CD4-positive, CD25-positive, alpha-beta regulatory T cell (primary cell): Measurements from ENCODE around the gene FAM20C. TPM values are rescaled to one million over a fixed set of nuclear protein-coding genes. Genes with fewer than 3 reads are reported as not detected.

ENCODE experiments used
- ATAC-seq, 2 donors: fragments of 150-1000 bp; cut with Tn5 transposase; one replicate each; pipeline ENCODE4 v1.10.0; 2021; ENCODE audit warnings: low read depth in 2 of 2, moderate number of reproducible peaks in 2 of 2, moderate library complexity in 1 of 2
- DNase-seq, 3 donors: peaks; one replicate each; pipeline versions ENCODE4 v3.0.0 to v3.0.0-alpha.2; 2012 to 2022; ENCODE audit warnings: mixed read lengths in 1 of 3
- H3K27ac ChIP-seq: one replicate; pipeline ENCODE4 v1.7.0; 2013; ENCODE audit warnings: mild to moderate bottlenecking, low read length; ENCODE audit not compliant: insufficient read depth, poor library complexity, severe bottlenecking
- H3K27me3 ChIP-seq: one replicate; pipeline ENCODE4 v1.7.0; 2013; ENCODE audit warnings: low read length; ENCODE audit not compliant: control insufficient read depth, insufficient read depth
- H3K36me3 ChIP-seq: one replicate; pipeline ENCODE4 v1.7.0; 2013; ENCODE audit warnings: mild to moderate bottlenecking, low read length, moderate library complexity; ENCODE audit not compliant: control insufficient read depth, insufficient read depth
- H3K4me1 ChIP-seq: 2 replicates; pipeline ENCODE4 v1.7.0; 2013; ENCODE audit warnings: mild to moderate bottlenecking, low read length; ENCODE audit not compliant: insufficient read depth, control insufficient read depth, poor library complexity, severe bottlenecking
- H3K4me3 ChIP-seq: one replicate; pipeline ENCODE4 v1.7.0; 2013; ENCODE audit warnings: low read depth, mild to moderate bottlenecking, low read length, moderate library complexity
- H3K9me3 ChIP-seq, 2 experiments: 1 replicate in 1 of 2; 2 replicates in 1 of 2; pipeline ENCODE4 v1.7.0; 2013; ENCODE audit warnings: low read length in 2 of 2, mild to moderate bottlenecking in 1 of 2, moderate library complexity in 1 of 2; ENCODE audit not compliant: control insufficient read depth in 2 of 2
- H3K27ac Mint-ChIP-seq, 3 donors: one replicate each; pipeline ENCODE4 v1.8.0; 2020 to 2022; ENCODE audit warnings: mild to moderate bottlenecking in 3 of 3, mixed read lengths in 3 of 3, moderate library complexity in 2 of 3
- H3K27me3 Mint-ChIP-seq: one replicate; pipeline ENCODE4 v1.8.0; 2022; ENCODE audit warnings: mild to moderate bottlenecking, mixed read lengths
- H3K36me3 Mint-ChIP-seq: one replicate; pipeline ENCODE4 v1.8.0; 2020; ENCODE audit warnings: mixed read lengths
- H3K4me1 Mint-ChIP-seq, 4 donors: one replicate each; pipeline ENCODE4 v1.8.0; 2020 to 2022; ENCODE audit warnings: mixed read lengths in 4 of 4, mild to moderate bottlenecking in 1 of 4
- H3K4me3 Mint-ChIP-seq, 4 donors: one replicate each; pipeline ENCODE4 v1.8.0; 2020 to 2022; ENCODE audit warnings: mild to moderate bottlenecking in 4 of 4, mixed read lengths in 4 of 4, moderate library complexity in 3 of 4
- H3K9me3 Mint-ChIP-seq, 7 donors: one replicate each; pipeline ENCODE4 v1.8.0; 2020 to 2022; ENCODE audit warnings: mixed read lengths in 7 of 7, mild to moderate bottlenecking in 3 of 7, moderate library complexity in 2 of 7
- polyA plus RNA-seq, 4 donors: library from polyadenylated mRNA; unstranded; fragments of 300-500 nt; fragmentation: Illumina TruSeq; gene quantifications; one replicate each; pipeline ENCODE4 v1.2.3, GENCODE V29; 2021
- total RNA-seq: library from RNA; stranded (reverse); gene quantifications from one replicate; pipeline ENCODE4 v1.2.3, GENCODE V29; 2022

The FAM20C gene
- total and polyA plus RNA-seq, 5 donors from 2014 or later = not detected

- Mint-ChIP-seq H3K27me3 (peaks cover 4% of the 10 kb centered on the region), H3K36me3 (peaks cover 3% of the 10 kb centered on the region), H3K4me1 (peaks cover 0 to 23% (median 11%) of the 10 kb centered on the region in 4 donors), H3K27ac (peak overlapping the region; percentile 97 to 100 (median 98)), H3K4me3 (peak overlapping the region; percentile 89 to 94 (median 91)), H3K9me3 (peaks cover 0 to 1% (median 0%) of the 10 kb centered on the region in 7 donors)
- H3K27me3 ChIP-seq = no peaks in the 10 kb centered on the region
- no peaks in the 10 kb centered on the region for H3K36me3 ChIP-seq
- H3K27ac ChIP-seq = peak overlapping the region; percentile 92
- peak in 2 of 3 donors; percentile 23 to 51 for DNase-seq
- no peaks in the 10 kb centered on the region for H3K9me3 ChIP-seq
- H3K4me3 ChIP-seq = peak overlapping the region; percentile 78
- peaks cover 9% of the 10 kb centered on the region for H3K4me1 ChIP-seq
- peak in 1 of 2 donors; percentile 1 for ATAC-seq
These were observed 42.4 kb upstream of the FAM20C start for GRCh38 chr7:149791-150636.

DNA sequence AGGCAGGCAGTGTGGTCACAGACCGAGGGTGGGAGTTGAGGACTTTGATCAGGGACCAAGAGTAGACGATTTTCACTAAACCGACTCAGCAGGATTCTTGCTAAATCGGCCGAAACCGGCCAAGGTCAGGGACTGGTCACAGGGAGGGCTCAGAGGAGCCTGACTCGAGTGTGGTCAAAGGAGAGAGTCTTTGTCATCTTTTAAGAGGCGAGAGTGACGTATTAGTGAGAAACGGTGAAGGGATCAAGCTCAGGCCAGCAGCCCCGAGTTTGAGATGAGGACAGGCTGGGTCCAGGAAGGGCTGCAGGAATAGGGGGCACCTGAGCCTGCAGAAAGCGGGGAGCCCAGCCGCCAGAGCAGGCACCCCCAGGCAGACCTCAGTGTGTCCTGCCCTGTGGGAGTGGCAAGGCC, 41.6 kb upstream of the FAM20C start:
- Histone ChIP-seq H3K36me3 (no peaks in the 10 kb centered on the region), H3K27me3 (no peaks in the 10 kb centered on the region), H3K4me3 (no peak overlapping the region), H3K27ac (no peak overlapping the region), H3K9me3 (no peaks in the 10 kb centered on the region), H3K4me1 (peaks cover 9% of the 10 kb centered on the region)
- peaks cover 3% of the 10 kb centered on the region for H3K36me3 Mint-ChIP-seq
- H3K4me3 Mint-ChIP-seq = peak overlapping the region; percentile 82 to 94 (median 91)
- H3K9me3 Mint-ChIP-seq = peaks cover 0 to 1% (median 0%) of the 10 kb centered on the region in 7 donors
- DNase-seq (no peak), ATAC-seq (no peak)
- H3K27ac Mint-ChIP-seq = peak overlapping the region in 2 of 3 donors; percentile 67 to 78
- H3K4me1 Mint-ChIP-seq = peaks cover 0 to 25% (median 12%) of the 10 kb centered on the region in 4 donors
- peaks cover 3% of the 10 kb centered on the region for H3K27me3 Mint-ChIP-seq

DNA sequence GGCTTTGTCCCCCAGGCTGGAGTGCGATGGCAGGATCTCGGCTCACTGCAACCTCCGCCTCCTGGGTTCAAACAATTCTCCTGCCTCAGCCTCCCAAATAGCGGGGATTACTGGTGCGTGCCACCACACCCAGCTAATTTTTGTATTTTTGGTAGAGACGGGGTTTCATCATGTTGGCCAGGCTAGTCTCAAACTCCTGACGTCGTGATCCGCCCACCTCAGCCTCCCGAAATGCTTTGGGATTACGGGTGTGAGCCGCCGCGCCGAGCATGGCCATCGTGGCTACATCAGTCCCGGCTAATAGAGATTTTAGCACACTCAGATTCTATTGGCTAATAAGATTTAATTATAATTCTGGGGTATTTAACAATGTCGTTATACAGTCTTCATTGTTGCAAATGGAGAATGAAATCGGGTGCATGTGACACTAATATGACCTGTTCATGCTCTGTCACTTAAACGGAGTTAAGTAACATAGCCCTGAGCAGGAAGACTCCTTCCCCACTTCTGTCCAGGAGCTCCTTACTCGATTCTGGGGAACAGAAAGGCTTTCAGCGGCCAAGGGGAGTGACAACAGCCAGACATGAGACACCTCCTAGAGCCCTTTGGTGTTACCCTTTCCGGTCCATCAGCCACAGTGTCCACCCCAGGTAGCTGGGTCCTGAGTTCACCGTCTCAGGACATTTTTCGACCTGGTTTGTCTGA, 40.9 kb upstream of the FAM20C start:
- Histone ChIP-seq H3K27me3 (no peaks in the 10 kb centered on the region), H3K9me3 (no peaks in the 10 kb centered on the region), H3K4me1 (peaks cover 9% of the 10 kb centered on the region), H3K27ac (no peak overlapping the region), H3K4me3 (no peak overlapping the region), H3K36me3 (no peaks in the 10 kb centered on the region)
- ATAC-seq = no peak
- H3K27me3 Mint-ChIP-seq = no peaks in the 10 kb centered on the region
- peaks cover 3% of the 10 kb centered on the region for H3K36me3 Mint-ChIP-seq
- peak overlapping the region in 3 of 4 donors; percentile 8 to 66 (median 58) for H3K4me3 Mint-ChIP-seq
- H3K27ac Mint-ChIP-seq = no peak overlapping the region
- DNase-seq = no peak
- H3K4me1 Mint-ChIP-seq = peaks cover 0 to 25% (median 12%) of the 10 kb centered on the region in 4 donors
- H3K9me3 Mint-ChIP-seq = peaks cover 0 to 1% (median 0%) of the 10 kb centered on the region in 7 donors

DNA sequence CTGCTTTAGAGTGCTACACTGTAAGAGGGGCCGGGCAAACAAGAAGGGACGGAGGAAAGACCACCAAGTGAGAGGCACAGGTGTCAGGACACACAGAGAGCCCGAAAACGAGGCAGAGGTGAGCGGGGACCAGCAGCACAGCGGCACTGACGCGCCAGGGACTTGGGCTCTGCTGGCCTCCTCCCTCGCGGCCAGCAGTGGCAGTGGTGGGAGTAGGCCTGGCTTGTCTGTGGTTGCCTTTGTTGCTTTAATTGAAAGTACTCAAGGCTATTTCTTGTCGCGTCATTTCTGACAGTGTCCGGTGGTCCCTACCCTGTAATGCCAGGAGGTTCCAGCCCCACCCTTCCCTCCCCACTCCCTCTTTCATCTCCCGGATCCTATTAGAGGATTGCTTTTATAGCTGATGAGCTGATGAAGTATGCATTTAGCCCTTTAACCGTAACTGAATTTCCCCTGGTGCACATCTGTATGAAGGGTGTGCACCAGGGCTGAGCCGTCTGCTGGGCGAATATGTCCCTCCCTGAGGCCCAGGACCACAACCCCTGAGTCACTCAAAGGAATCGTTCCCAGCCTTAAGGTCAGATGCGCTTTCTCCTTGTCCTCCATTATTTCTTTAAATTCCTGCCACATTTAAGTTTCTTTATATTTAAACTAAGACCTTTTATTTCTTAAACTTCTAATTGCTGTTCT, 39.5 kb upstream of the FAM20C start:
- no peaks in the 10 kb centered on the region for H3K9me3 ChIP-seq
- Mint-ChIP-seq H3K4me1 (peaks cover 0 to 25% (median 12%) of the 10 kb centered on the region in 4 donors), H3K4me3 (peak overlapping the region in 1 of 4 donors; percentile 58)

GRCh38 chr7:153604-154003, 38.8 kb upstream of the FAM20C start:
- peaks cover 0 to 25% (median 10%) of the 10 kb centered on the region in 4 donors for H3K4me1 Mint-ChIP-seq
- H3K36me3 Mint-ChIP-seq = no peaks in the 10 kb centered on the region
- peaks cover 9% of the 10 kb centered on the region for H3K4me1 ChIP-seq
- H3K36me3 ChIP-seq = no peaks in the 10 kb centered on the region
- no peak overlapping the region for H3K27ac ChIP-seq
- H3K27me3 ChIP-seq = no peaks in the 10 kb centered on the region
- no peaks in the 10 kb centered on the region for H3K9me3 ChIP-seq
- H3K4me3 ChIP-seq = no peak overlapping the region
- peak overlapping the region in 1 of 4 donors; percentile 41 for H3K4me3 Mint-ChIP-seq
- no peak overlapping the region for H3K27ac Mint-ChIP-seq
- no peaks in the 10 kb centered on the region for H3K9me3 Mint-ChIP-seq
- no peaks in the 10 kb centered on the region for H3K27me3 Mint-ChIP-seq
- DNase-seq (no peak), ATAC-seq (no peak)

More for the DNA sequence above, 39.5 kb upstream of the FAM20C start:
- H3K9me3 Mint-ChIP-seq = peaks cover 0 to 1% (median 0%) of the 10 kb centered on the region in 7 donors
- H3K27ac Mint-ChIP-seq = no peak overlapping the region
- no peaks in the 10 kb centered on the region for H3K36me3 Mint-ChIP-seq
- no peak for DNase-seq
- no peaks in the 10 kb centered on the region for H3K27me3 Mint-ChIP-seq
- Histone ChIP-seq H3K36me3 (no peaks in the 10 kb centered on the region), H3K27ac (no peak overlapping the region), H3K4me3 (no peak overlapping the region), H3K4me1 (peaks cover 9% of the 10 kb centered on the region), H3K27me3 (no peaks in the 10 kb centered on the region)
- ATAC-seq = no peak

DNA sequence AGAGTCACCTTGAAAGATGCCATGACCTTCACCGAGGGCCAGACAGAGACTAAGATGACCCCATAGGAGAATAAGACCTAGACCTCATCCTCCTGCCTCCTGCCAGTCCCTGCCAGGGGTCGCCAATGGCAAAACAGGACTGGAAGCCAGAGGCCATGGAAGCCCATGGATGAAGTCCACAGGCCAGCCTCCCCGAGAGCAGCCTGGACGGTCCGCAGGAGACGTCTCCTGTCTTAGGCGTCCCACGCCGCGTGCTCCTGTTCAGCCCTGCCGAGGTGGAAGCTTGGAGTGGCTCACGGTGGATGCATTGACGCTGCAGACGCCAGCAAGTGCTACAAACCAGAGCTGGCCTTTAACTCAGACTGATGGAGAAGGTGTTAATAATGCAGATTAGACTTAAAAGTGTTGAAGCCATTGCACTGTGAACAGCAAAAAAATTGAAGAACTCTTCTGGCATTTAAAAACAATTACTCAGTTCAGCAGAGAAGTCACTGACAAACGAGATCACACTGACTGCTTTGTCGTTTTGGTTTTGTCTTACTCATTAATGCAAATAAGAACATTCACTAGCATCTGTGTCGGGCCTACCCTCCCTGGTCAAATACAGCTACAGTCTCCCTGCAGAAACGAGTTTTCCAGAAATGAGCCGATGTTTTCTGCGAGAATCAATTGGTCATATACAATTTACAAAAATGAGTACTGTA, 38.1 kb upstream of the FAM20C start:
- H3K9me3 Mint-ChIP-seq = no peaks in the 10 kb centered on the region
- ATAC-seq (no peak), DNase-seq (no peak)
- Histone ChIP-seq H3K9me3 (no peaks in the 10 kb centered on the region), H3K4me1 (peaks cover 9% of the 10 kb centered on the region), H3K36me3 (no peaks in the 10 kb centered on the region), H3K27me3 (no peaks in the 10 kb centered on the region), H3K4me3 (no peak overlapping the region), H3K27ac (no peak overlapping the region)
- no peak overlapping the region for H3K27ac Mint-ChIP-seq
- no peaks in the 10 kb centered on the region for H3K36me3 Mint-ChIP-seq
- H3K27me3 Mint-ChIP-seq = no peaks in the 10 kb centered on the region
- peaks cover 0 to 18% (median 8%) of the 10 kb centered on the region in 4 donors for H3K4me1 Mint-ChIP-seq
- H3K4me3 Mint-ChIP-seq = no peak overlapping the region

DNA sequence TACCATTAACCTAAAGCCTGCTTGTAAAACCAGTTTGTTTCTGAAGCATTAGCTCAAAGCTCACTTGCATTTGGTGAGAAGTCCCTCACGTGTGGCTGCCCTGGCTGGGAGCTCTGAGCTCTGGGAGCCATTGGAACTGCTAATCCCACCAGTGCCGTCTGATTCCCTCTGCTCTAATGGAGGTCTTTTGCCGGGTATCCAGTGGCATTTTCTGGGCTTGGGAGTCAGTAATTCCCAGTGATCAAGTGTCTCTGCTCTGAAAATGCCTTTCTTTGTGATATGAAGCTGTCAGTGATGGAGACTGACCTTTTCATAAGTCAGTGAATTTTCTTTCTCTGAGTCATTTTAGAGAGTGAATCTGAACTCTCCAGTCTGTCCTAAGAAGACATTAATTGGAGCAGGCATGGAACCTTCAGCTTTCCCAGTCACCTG, 36.9 kb upstream of the FAM20C start:
- Histone ChIP-seq H3K27ac (no peak overlapping the region), H3K36me3 (no peaks in the 10 kb centered on the region)
- H3K4me3 Mint-ChIP-seq = no peak overlapping the region

More for the DNA sequence above, 36.9 kb upstream of the FAM20C start:
- H3K4me1 ChIP-seq = no peaks in the 10 kb centered on the region
- H3K9me3 ChIP-seq = no peaks in the 10 kb centered on the region
- Mint-ChIP-seq H3K4me1 (peaks cover 0 to 7% (median 2%) of the 10 kb centered on the region in 4 donors), H3K36me3 (no peaks in the 10 kb centered on the region), H3K27me3 (no peaks in the 10 kb centered on the region), H3K9me3 (no peaks in the 10 kb centered on the region), H3K27ac (no peak overlapping the region)
- no peak overlapping the region for H3K4me3 ChIP-seq
- ATAC-seq (no peak), DNase-seq (no peak)
- no peaks in the 10 kb centered on the region for H3K27me3 ChIP-seq
